Left lobe of liver (tissue), 2 donors: ENCODE results near the gene MDGA2. TPM values are rescaled to one million over a fixed set of nuclear protein-coding genes. Genes with fewer than 3 reads are reported as not detected.

Source experiments
- ATAC-seq: fragments of 200-7000 bp; cut with Tn5 transposase; one replicate; pipeline ENCODE4 v1.9.1; 2020; ENCODE audit warnings: mild to moderate bottlenecking, moderate library complexity
- DNase-seq: peaks from one replicate; pipeline ENCODE4 v3.0.0-alpha.2; 2020; ENCODE audit warnings: low spot score
- total RNA-seq: library from RNA; stranded (reverse); gene quantifications from one replicate; pipeline ENCODE4 v1.2.1, GENCODE V29; 2021
- donor health status: DM: no; HTN: no; CAD: no; lungs with moderate emphysema.
- donor health status: DM: no; HTN: yes; CAD: no.

The MDGA2 gene
- not detected for total RNA-seq

DNA sequence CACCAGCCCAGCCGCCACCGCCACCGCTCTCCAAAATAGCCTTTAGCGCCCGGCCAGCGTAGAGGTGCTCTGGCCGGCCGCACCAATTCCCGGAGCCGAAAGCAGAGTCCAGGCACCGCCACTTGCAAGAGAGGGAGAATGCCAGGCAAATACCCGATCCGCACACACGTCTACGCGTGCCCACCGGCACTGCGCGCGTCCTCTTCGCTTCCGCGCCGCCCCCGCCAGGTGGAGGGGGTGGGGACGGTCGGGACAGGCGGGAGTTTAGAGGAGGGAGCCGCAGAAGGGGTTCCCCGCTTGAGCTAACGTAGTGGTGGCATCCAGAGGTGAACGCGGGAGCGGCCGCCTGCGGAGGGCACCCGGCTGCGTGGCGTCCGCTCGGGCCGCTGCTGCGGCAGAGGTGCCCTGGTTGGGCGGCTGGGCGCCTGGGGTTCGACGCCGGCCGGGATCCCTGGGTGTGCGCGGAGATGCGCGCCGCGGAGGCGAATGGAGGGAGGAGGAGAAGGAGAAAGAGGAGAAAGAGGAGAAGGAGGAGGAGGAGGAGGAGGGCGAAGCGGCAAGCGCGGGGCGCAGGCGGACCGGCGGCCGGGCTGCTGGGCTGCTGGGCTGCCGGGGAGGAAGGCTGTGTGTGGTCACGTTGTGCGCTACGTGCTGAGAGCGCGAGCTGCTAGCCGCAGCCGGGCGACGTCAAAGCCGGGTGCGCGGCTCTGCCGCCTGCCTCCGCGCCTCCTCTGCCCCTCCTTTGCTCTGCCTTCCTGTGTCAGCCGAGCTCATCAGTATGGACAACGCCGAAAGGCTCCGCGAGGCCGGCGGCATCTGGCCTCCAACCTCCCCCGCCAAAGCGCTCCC, at the start of gene MDGA2:
TSS of gene MDGA2 (minus strand) at position 140 of the 849 bp plus-strand sequence.
- ATAC-seq (peak; percentile 26), DNase-seq (no peak)

DNA sequence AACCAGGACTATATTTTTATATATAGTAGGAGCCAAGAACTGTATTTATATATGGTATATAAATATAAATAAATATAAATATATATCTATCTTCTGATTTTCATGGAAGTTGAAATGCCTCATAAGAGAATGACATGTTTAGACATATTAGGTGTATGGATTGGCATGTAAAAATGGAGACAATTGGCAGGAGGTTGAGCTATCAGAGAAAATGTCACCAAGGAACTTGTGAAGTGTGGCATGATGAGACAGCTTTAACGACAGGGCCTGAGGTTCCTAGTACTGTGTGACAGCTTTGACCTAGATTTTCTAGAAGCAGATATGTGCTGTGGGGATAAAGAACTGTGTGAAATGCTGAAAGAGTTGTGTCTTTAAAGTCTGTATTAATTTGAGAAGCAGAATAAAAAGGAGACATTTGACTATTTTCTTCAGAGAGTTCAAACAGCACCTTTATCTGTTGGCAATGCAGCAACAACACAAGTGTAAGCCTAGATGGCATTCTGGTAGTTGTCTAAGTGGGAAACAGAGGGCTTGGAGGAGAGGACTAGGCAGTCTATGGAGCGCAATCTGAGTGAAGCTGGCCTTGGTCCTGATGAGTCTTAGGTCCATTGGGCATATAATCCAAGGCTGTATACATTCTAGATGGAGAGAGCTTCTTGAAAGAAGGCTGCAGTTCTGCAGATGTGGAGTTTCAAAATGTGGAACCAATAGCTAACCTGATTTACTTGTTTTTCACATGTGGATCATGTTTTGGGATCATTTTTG, 47.7 kb upstream of the MDGA2 start:
- no peak for DNase-seq
- no peak for ATAC-seq

DNA sequence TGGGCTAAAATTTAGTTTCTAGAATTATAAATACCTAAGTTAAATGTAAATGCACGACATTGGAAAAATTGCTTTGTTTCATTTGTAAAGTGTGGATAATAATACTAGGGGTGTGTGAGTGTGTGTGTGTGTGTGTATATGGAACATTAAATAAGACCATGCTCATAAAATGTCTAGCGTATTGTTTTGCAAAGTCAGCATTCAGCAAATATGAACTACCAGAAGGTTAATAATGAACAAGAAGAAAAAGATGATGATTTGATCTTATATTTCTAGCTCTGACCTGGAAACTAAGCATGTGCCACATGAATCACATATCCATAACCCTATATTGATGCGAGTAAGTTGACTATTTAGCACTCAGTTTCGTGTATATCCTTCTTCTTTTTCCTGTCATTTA, 44.9 kb upstream of the MDGA2 start:
- no peak for ATAC-seq
- DNase-seq = no peak

DNA sequence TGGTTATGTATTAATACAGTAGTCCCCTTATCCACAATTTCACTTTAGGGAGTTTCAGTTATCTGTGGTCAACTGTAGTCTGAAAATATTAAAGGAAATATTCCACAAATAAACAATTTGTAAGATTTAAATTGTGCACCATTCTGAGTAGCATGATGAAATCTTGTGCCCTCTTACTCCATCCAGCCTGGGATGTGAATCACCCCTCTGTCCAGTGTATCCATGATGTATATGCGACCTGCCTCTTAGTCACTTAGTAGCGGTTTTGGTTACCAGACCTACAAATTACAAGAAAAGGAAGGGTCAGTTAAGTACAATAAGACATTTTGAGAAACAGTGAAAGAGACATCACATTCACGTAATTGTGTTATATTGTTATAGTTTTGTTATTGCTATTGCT, 39.9 kb upstream of the MDGA2 start:
- ATAC-seq (no peak), DNase-seq (no peak)

DNA sequence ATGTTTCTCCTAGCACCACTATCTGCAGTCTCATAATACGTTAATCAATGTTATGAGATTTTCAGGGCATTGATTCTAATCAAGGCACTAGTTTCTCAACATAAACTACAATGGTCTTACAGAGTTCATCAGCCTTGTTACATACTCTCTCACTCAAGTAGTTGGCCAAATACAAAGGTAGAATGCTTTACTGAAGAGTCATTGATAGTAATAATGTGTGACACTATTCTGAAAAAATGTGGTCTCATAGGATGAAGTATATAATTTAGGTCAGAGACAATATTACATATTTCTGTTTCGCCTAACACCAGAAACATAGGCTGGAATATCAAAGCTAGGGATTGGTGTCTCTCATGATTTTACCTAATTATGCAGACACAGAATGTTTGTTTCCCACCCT, 35.2 kb upstream of the MDGA2 start:
- ATAC-seq = no peak

DNA sequence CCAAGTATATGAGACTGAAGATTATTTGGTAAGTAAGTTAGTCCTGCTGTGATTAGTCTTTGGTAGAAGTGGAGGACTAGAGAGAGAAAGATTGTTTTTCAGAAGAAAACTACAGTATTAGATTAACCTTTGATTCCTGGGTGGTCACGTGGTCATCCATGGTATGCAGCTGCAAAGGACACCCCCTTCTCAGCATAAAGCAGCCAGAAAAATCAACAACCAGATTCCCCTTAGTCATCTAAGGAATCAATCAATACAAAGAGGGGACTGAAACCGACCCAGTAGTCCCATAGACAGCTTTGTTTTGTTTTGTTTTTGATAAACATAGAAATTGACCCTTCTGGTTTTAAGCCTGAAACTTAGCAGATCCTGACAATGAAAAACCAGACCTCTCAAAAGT, 30.3 kb upstream of the MDGA2 start:
- ATAC-seq = no peak
- DNase-seq = no peak

More for the DNA sequence above, 35.2 kb upstream of the MDGA2 start:
- DNase-seq = no peak

DNA sequence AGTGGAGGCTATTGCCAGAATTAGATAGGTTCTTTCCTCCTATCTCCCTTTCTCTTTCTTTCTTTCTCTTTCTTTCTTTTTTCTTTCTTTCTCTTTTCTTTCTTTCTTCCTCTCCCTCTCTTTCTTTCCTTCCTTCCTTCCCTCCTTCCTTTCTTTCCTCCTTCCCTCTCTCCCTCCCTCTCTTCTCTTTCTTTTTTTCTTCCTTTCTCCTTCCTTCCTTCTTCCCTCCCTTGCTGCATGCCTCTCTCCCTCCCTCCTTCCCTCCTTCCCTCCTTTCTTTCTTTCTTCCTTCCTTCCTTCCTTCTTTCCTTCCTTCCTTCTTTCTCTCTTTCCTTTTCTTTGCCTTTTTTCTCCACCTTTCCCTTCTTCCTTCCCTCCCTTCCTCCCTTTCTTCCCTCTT, 16.4 kb upstream of the MDGA2 start:
- DNase-seq (no peak), ATAC-seq (no peak)

DNA sequence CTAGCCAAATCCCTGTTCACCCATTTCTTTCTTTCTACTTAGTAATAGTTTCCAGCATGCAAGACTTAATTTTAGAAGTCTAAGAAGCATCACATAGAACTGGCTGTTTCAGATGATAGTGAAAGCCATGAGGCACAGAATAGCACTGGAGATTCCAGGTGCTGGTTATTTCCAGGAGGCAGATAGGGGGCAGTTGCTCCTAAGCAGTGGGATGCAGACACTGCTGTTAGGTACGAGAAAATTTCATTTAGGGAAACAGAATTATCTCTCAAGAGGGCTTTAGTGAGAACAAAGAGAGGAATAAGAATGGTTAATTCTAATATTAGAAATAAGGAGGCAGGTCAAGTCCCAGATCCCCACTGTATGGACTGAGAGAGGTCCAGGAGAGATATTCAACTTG, 3.6 kb upstream of the MDGA2 start:
- ATAC-seq (no peak), DNase-seq (no peak)

DNA sequence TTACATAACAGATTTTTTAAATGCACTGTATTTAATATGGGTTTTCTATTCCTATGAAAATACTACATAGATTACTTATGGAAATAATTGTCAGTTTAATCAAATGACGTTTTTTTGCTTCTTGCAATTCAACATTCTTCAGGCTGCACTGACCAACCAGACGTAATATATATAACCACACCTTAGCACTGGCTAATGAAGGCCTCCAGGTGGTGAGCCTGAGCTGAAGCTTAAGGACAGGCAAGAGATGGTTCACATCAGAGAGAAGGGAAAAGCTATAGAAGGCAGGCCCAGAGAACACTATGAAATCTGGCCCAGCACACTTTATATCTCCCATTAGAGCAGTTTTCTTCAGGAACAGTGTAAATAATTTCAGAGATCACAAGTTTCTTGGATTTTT, 2.8 kb upstream of the MDGA2 start:
- DNase-seq (no peak), ATAC-seq (no peak)

DNA sequence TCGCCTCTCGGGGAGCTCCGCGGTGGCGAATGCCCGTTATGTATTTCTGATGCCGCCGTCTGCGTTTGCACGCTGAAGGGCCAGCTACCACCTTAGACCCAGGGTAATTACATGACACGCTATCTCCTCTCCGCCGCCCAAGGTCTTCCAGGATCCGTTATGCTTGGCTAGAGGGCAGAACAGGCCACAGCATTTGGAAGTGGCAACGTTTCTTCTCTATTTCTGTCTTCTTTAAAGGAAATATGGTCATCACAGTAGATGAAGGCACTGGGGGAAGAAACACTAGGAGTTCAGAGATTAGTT, 861 bp upstream of the MDGA2 start:
- no peak for ATAC-seq
- no peak for DNase-seq

DNA sequence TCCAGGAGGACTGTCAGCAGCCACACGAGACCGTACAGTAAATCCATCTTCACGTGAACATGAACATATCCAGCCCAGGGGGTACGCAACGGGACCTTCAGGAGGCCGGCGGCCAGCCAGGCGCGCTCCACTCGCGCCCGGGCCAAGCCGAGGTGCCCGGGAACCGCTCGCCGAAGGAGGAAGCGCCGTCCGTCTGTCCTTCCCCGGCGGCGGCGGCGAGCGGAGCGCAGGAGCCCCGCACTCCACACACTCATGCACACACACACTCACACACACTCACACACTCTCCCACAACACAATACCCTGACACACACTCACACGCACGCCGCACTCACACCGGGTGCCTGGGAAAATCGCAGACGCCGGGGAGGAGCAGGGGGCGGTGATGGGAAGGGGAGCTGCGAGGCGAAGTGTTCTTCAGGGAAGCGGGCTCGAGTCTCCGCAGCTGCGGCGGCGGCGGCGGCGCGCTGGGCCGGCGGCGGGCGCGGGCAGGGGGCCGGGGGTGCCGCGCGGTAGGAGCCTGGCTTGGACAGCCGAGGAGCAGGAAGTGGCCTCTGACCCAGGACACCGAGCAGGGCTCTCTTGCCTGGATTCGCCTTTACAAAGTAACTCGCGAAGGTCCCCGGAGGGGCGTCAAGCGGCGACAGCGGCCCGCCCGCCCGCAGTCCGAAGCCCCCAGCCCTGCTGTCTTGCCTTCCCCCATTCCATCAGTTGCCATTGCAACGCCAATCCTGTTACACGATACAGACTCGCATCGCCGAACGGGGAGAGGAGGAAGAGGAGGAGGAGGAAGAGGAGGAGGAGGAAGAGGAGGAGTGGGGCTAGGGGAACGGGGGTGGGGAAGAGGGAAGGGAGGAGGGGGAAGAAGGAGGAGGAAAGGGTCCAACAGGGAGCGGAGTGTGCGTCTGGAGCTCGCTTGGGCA, 601 bp downstream of the MDGA2 start:
- ATAC-seq (no peak), DNase-seq (no peak)

DNA sequence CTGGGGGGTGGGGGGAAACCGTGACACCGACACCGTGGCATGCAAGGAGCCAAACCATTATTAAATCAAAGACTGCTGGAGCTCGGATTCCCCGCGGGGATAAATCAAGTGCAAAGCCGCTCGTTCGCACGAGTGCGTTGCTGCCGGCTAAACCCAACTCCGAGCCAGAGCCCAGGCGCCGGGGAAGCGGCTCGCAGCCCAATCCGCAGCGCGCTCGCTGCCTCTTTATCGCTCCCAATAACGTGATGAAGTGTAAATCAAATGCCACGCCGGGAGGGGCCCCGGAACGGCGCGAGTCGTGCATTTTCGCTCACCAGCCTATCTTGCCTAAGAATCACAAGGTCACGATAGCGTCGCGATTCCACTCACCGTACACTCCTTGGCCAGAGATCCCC, 1.3 kb downstream of the MDGA2 start:
- DNase-seq (no peak), ATAC-seq (no peak)

DNA sequence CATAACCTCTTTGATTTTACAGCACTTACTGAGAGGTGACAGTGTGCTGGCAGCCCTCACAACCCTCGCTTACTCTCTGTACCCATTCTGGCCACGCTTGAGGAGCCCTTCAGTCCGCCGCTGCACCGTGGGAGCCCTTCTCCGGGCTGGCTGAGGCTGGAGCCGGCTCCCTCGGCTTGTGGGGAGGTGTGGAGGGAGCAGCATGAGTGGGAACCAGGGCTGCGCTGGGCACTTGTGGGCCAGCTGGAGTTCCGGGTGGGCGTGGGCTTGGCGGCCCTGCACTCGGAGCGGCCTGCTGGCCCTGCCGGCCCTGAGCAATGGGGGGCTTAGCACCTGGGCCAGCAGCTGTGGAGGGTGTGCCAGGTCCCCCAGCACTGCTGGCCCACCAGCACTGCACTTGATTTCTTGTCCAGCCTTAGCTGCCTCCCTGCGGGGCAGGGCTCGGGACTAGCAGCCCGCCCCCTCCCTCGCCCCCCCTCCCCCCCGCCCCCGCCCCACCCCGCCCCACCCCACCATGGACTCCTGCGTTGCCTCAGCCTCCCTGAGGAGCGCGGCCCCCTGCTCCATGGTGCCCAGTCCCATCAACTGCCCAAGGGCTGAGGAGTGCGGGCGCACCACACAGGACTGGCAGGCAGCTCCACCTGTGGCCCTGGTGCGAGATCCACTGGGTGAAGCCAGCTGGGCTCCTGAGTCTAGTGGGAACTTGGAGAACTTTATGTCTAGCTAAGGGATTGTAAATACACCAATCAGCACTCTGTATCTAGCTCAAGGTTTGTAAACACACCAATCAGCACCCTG, 9.9 kb downstream of the MDGA2 start:
- DNase-seq (no peak), ATAC-seq (no peak)

DNA sequence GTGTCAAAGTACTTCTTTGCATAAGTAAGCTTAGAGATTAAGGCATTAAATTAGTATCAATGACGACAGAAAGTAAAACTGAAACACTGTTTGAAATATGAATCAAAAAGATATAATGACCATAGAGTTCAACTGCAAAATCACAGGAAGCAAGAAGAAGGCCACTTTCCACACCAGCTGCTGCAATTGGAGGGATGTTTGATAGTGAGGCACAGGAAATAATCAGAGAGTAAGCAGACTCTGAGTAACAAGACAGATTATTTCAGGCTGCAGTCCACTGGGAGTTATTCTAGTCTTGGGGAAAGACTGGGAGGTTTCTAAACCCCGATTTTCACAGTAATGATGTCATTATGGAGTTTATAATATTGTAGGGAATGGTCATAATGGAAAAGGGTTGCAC, 12.9 kb downstream of the MDGA2 start:
- DNase-seq = no peak
- ATAC-seq = no peak

DNA sequence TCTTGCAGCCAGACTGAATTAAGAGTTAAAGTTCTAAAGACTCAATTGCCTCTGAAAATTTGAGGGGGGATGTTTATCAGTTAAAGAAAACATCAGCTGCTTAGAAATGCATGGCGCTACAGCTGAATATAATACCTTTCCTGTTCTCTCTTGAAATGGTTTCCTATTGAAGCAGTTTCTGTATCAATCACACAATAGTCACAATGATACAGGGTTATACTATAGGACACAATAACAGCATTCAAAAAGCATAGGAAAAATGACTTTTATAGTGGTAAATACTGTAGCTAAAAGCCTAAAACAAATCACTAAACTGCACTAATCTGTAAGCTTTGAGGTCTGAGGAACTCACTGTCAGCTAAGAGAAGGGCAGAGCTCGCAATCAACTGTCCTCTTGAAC, 15.2 kb downstream of the MDGA2 start:
- DNase-seq (no peak), ATAC-seq (no peak)

DNA sequence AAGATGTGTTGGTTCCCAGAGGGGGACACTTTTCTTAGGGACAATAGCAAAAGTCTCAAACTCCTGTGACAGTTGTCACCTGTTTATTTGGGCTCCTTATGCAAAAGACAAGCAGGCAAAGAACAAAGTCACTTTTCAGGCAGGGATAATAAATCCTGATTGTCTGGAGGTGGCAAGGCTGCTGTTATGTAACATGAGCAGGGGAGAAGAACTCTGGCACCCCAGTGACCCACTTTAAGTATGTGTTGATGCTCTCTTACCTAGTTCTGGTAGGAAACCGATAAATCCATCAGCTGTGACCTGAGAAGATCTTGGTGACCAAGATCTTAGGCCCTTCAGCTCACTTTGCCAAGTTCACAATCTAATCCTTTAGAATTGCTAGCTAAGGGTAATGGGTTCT, 17.4 kb downstream of the MDGA2 start:
- DNase-seq (no peak), ATAC-seq (no peak)

DNA sequence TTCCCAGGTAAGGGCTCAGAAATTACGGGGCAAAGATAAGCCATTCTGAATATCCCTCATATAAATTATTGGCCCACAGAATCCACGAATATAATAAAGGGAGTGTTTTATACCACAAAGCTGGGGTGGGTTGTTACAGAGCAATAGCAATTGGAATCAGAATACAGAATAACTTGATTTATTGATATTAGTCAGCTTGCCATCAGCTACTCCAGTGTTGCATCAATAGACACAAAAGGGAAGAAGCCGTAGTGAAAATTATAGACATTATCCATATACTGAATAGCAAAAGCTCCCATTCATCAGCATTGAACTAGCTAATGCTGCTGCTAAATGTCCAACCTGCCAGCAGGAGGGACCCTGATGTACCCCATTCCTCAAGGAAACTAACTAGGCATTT, 18.3 kb downstream of the MDGA2 start:
- ATAC-seq (no peak), DNase-seq (no peak)

DNA sequence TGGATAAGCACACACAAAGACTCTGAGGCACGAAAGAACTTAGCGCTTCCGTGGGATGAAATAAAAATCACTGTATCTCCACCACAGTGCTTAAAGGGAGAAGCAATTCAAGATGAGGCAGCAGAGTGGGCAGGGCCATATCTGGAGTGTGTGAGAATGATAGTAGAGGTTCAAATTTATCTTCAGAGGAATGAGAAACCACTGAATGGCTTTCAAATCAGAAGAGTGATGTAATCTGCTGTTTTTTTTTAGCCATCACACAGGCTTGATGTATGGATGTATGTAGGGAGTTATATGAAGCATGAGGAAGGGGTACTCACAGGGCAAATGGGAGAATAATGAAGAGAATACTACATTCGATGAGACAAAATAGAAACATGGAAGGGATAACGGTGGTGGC, 24.1 kb downstream of the MDGA2 start:
- ATAC-seq = no peak
- DNase-seq = no peak

DNA sequence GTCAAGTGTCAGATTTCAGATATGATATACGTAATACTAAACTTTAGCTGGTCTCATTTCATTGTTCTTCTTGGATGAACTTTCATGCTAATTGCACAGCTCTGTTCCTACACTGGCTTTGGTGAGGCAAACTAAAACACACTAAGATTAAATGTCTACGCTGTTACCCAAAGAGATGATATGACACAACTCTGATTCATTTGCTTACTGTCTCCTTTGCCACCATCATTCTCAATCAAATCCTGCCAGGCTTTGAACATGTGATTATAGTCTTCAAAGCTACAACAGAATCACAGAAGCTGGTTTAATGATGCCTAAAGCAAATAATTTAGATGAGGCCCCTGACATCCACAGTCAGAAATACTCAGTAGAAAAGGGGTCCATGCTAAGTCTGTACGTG, 37.7 kb downstream of the MDGA2 start:
- ATAC-seq (no peak), DNase-seq (no peak)

DNA sequence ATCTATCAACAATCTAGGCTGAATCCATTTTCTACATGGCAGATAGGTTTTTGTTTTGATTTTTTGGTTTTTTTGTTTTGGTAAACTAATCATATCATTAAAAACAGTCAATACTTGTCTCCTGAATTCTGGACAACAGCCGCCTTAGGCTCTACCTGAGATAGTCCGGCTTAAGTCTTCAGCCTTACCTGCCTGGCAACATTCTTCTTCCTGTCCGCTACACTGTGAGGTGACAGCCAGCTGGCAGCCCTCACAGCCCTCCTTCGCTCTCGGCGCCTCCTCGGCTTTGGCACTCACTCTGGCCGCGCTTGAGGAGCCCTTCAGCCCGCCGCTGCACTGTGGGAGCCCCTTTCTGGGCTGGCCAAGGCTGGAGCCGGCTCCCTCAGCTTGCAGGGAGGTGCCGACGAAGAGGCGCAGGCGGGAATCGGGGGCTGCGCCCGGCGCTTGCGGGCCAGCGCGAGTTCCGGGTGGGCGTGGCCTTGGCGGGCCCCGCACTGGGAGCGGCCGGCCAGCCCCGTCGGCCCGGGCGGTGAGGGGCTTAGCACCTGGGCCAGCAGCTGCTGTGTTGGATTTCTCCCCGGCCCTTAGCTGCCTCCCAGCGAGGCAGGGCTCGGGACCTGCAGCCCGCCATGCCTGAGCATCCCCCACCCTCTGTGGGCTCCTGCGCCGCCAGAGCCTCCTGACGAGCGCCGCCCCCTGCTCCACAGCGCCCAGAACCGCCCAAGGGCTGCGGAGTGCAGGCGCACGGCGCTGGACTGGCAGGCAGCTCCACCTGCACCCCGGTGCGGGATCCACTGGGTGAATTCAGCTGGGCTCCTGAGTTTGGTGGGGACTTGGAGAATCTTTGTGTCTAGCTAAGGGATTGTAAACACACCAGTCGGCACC, 49.0 kb downstream of the MDGA2 start:
- DNase-seq (no peak), ATAC-seq (no peak)
